H9 (cell line): ENCODE results near the gene IFIT1B. TPM values are rescaled to one million over a fixed set of nuclear protein-coding genes. Genes with fewer than 3 reads are reported as not detected.

Experiments used
- DNase-seq: peaks from one replicate; pipeline ENCODE4 v3.0.0-alpha.2; 2017
- H2AFZ ChIP-seq: one replicate; pipeline ENCODE4 v1.6.1; 2013; ENCODE audit warnings: mild to moderate bottlenecking, low read length, control low read depth, moderate library complexity
- H2AK5ac ChIP-seq: 2 replicates; pipeline ENCODE4 v1.6.1; 2013; ENCODE audit warnings: low read length, control low read depth, mixed read lengths; ENCODE audit not compliant: insufficient read length
- H2BK120ac ChIP-seq: one replicate; pipeline ENCODE4 v1.6.1; 2013; ENCODE audit warnings: low read depth, mild to moderate bottlenecking, low read length, control low read depth, inconsistent platforms; ENCODE audit not compliant: poor library complexity, severe bottlenecking
- H2BK12ac ChIP-seq: 2 replicates; pipeline ENCODE4 v1.6.1; 2013; ENCODE audit warnings: low read length, control low read depth, mixed read lengths, low read depth; ENCODE audit not compliant: insufficient read length
- H2BK15ac ChIP-seq: 2 replicates; pipeline ENCODE4 v1.6.1; 2013; ENCODE audit warnings: low read depth, low read length, control low read depth
- H2BK20ac ChIP-seq: one replicate; pipeline ENCODE4 v1.6.1; 2013; ENCODE audit warnings: low read depth, mild to moderate bottlenecking, low read length, control low read depth, inconsistent platforms; ENCODE audit not compliant: poor library complexity, severe bottlenecking
- H2BK5ac ChIP-seq: 2 replicates; pipeline ENCODE4 v1.6.1; 2013; ENCODE audit warnings: low read length, control low read depth, mixed read lengths; ENCODE audit not compliant: insufficient read length
- H3K14ac ChIP-seq: 2 replicates; pipeline ENCODE4 v1.6.1; 2013; ENCODE audit warnings: low read length, control low read depth; ENCODE audit not compliant: insufficient read depth
- H3K18ac ChIP-seq: 2 replicates; pipeline ENCODE4 v1.6.1; 2013; ENCODE audit warnings: low read depth, mild to moderate bottlenecking, mixed read lengths, low read length, control low read depth; ENCODE audit not compliant: insufficient read length
- H3K23ac ChIP-seq: 2 replicates; pipeline ENCODE4 v1.6.1; 2013; ENCODE audit warnings: low read length, control low read depth, mixed read lengths, low read depth; ENCODE audit not compliant: insufficient read length
- H3K23me2 ChIP-seq: 2 replicates; pipeline ENCODE4 v1.6.1; 2013; ENCODE audit warnings: low read depth, mild to moderate bottlenecking, mixed read lengths, low read length, control low read depth; ENCODE audit not compliant: insufficient read length, poor library complexity, severe bottlenecking
- H3K27ac ChIP-seq: 2 replicates; pipeline ENCODE4 v1.5.1; 2013; ENCODE audit warnings: low read length, control low read depth, mixed read lengths, low read depth; ENCODE audit not compliant: insufficient read length
- H3K27me3 ChIP-seq: 2 replicates; pipeline ENCODE4 v1.6.1; 2013; ENCODE audit warnings: low read length, control low read depth, inconsistent platforms; ENCODE audit not compliant: insufficient read depth
- H3K4ac ChIP-seq: 2 replicates; pipeline ENCODE4 v1.6.1; 2013; ENCODE audit warnings: low read depth, mild to moderate bottlenecking, control low read depth, inconsistent platforms, low read length, moderate library complexity
- H3K4me1 ChIP-seq: 2 replicates; pipeline ENCODE4 v1.6.1; 2013; ENCODE audit warnings: low read length, control low read depth, inconsistent platforms; ENCODE audit not compliant: insufficient read depth
- H3K4me2 ChIP-seq: 2 replicates; pipeline ENCODE4 v1.6.1; 2013; ENCODE audit warnings: low read length, control low read depth, mixed read lengths; ENCODE audit not compliant: insufficient read length, insufficient read depth
- H3K56ac ChIP-seq: 2 replicates; pipeline ENCODE4 v1.6.1; 2013; ENCODE audit warnings: low read depth, mild to moderate bottlenecking, mixed read lengths, low read length, control low read depth; ENCODE audit not compliant: insufficient read length
- H3K79me1 ChIP-seq: 2 replicates; pipeline ENCODE4 v1.6.1; 2013; ENCODE audit warnings: low read depth, mild to moderate bottlenecking, moderate library complexity, low read length, control low read depth, inconsistent platforms; ENCODE audit not compliant: insufficient read depth, poor library complexity, severe bottlenecking
- H3K79me2 ChIP-seq: 2 replicates; pipeline ENCODE4 v1.6.1; 2013; ENCODE audit warnings: low read length, control low read depth, inconsistent platforms; ENCODE audit not compliant: insufficient read depth
- H3K9ac ChIP-seq: 2 replicates; pipeline ENCODE4 v1.6.1; 2013; ENCODE audit warnings: low read length, control low read depth, mixed read lengths; ENCODE audit not compliant: insufficient read length; ENCODE audit errors: extremely low read depth
- H3K9me3 ChIP-seq: one replicate; pipeline ENCODE4 v1.6.1; 2013; ENCODE audit warnings: low read depth, low read length, inconsistent platforms; ENCODE audit not compliant: control insufficient read depth
- H3T11ph ChIP-seq: one replicate; pipeline ENCODE4 v1.6.1; 2013; ENCODE audit warnings: mild to moderate bottlenecking, low read length, control low read depth, inconsistent platforms
- H4K20me1 ChIP-seq: one replicate; pipeline ENCODE4 v1.6.1; 2013; ENCODE audit not compliant: control insufficient read depth, insufficient read length, insufficient read depth
- H4K5ac ChIP-seq: 2 replicates; pipeline ENCODE4 v1.6.1; 2013; ENCODE audit warnings: low read depth, mild to moderate bottlenecking, mixed read lengths, low read length, control low read depth; ENCODE audit not compliant: insufficient read length
- H4K8ac ChIP-seq: replicated peaks from 2 replicates; pipeline ENCODE4 v1.6.1; 2013; ENCODE audit warnings: low read length, control low read depth, mixed read lengths, low read depth; ENCODE audit not compliant: insufficient read length
- H4K91ac ChIP-seq: 2 replicates; pipeline ENCODE4 v1.6.1; 2013; ENCODE audit warnings: low read depth, mild to moderate bottlenecking, moderate library complexity, mixed read lengths, low read length, control low read depth; ENCODE audit not compliant: insufficient read length
- H3K27ac Mint-ChIP-seq, 3 experiments: 2 replicates in 2 of 3; 3 replicates in 1 of 3; pipeline ENCODE4 v1.8.0; 2020 to 2021; ENCODE audit warnings: mixed read lengths in 3 of 3, mild to moderate bottlenecking in 1 of 3, moderate library complexity in 1 of 3
- H3K27me3 Mint-ChIP-seq: 2 replicates; pipeline ENCODE4 v1.8.0; 2021; ENCODE audit warnings: low read depth, mild to moderate bottlenecking, moderate library complexity, mixed read lengths
- H3K36me3 Mint-ChIP-seq, 3 experiments: 2 replicates in 2 of 3; 3 replicates in 1 of 3; pipeline ENCODE4 v1.8.0; 2020 to 2021; ENCODE audit warnings: low read depth in 3 of 3, mixed read lengths in 3 of 3; ENCODE audit not compliant: insufficient read depth in 1 of 3
- H3K4me1 Mint-ChIP-seq, 2 experiments: 2 replicates each; pipeline ENCODE4 v1.8.0; 2020; ENCODE audit warnings: mixed read lengths in 2 of 2
- H3K4me3 Mint-ChIP-seq, 2 experiments: 2 replicates in 1 of 2; 3 replicates in 1 of 2; pipeline ENCODE4 v1.8.0; 2020 to 2021; ENCODE audit warnings: mild to moderate bottlenecking in 2 of 2, mixed read lengths in 2 of 2, moderate library complexity in 1 of 2
- H3K9me3 Mint-ChIP-seq, 2 experiments: 2 replicates in 1 of 2; 3 replicates in 1 of 2; pipeline ENCODE4 v1.8.0; 2020; ENCODE audit warnings: mild to moderate bottlenecking in 2 of 2, mixed read lengths in 2 of 2, moderate library complexity in 1 of 2
- WGBS: extraction: QIAGEN DNeasy Blood & Tissue Kit; methylation state at CpG from one replicate; pipeline ENCODE4 v1.1.7; 2013; ENCODE audit warnings: missing lambda C conversion rate, low lambda C conversion rate, mixed read lengths; ENCODE audit not compliant: insufficient read length; ENCODE audit errors: extremely low coverage; 5-methylcytosine and 5-hydroxymethylcytosine counted together
- total RNA-seq: library from RNA; stranded (reverse); gene quantifications from 2 replicates; pipeline ENCODE4 v1.2.1, GENCODE V29; 2021
- TF ChIP-seq, protein P1 (sequence below): fragments of 200-600 bp; sonication (generic); conservative IDR thresholded peaks from 3 replicates; pipeline ENCODE4 v1.8.0; 2021; ENCODE audit warnings: antibody characterized with exemption, mild to moderate bottlenecking

The IFIT1B gene
- total RNA-seq, 1 experiment from 2014 or later, result not detected

DNA sequence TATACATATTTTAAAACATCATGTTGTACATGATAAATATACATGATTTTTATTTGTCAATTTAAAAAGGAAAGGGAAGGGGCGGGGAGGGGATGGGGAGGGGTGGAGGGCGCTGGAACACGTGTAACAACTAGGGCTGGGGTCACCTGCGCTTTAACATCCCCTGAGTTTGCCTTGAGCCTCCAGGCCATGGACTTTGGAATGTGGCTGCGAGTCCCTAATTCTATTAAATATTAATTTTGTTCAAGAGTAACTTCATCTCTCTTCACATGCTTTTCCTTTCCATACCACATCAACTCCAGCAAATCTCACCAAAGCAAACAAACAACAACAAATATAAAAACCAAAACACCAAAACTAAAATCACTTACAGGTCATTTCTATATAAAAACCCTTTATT is 47.1 kb downstream of the IFIT1B start:
- TF ChIP-seq, protein P1, sequence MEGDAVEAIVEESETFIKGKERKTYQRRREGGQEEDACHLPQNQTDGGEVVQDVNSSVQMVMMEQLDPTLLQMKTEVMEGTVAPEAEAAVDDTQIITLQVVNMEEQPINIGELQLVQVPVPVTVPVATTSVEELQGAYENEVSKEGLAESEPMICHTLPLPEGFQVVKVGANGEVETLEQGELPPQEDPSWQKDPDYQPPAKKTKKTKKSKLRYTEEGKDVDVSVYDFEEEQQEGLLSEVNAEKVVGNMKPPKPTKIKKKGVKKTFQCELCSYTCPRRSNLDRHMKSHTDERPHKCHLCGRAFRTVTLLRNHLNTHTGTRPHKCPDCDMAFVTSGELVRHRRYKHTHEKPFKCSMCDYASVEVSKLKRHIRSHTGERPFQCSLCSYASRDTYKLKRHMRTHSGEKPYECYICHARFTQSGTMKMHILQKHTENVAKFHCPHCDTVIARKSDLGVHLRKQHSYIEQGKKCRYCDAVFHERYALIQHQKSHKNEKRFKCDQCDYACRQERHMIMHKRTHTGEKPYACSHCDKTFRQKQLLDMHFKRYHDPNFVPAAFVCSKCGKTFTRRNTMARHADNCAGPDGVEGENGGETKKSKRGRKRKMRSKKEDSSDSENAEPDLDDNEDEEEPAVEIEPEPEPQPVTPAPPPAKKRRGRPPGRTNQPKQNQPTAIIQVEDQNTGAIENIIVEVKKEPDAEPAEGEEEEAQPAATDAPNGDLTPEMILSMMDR, result no peak
- H3K9me3 ChIP-seq, result no peaks in the 10 kb centered on the region
- WGBS, result no CpG with 5 or more reads among the region's 5 CpGs
- no peaks in the 10 kb centered on the region for H3K79me2 ChIP-seq
- H3K79me1 ChIP-seq, result no peaks in the 10 kb centered on the region
- H3K9ac ChIP-seq, result no peak overlapping the region
- H2BK20ac ChIP-seq, result no peak overlapping the region
- Mint-ChIP-seq H3K9me3 (no peaks in the 10 kb centered on the region), H3K4me3 (no peak overlapping the region), H3K27ac (no peak overlapping the region), H3K4me1 (peaks cover 35% of the 10 kb centered on the region in 2 experiments), H3K27me3 (no peaks in the 10 kb centered on the region), H3K36me3 (no peaks in the 10 kb centered on the region)
- no peaks in the 10 kb centered on the region for H4K20me1 ChIP-seq
- H3K4me2 ChIP-seq, result no peak overlapping the region
- no peak overlapping the region for H2BK12ac ChIP-seq
- no peak overlapping the region for H2BK15ac ChIP-seq
- no peak overlapping the region for H4K8ac ChIP-seq
- H3K23me2 ChIP-seq, result no peaks in the 10 kb centered on the region
- no peaks in the 10 kb centered on the region for H3K27me3 ChIP-seq
- DNase-seq, result no peak
- H4K91ac ChIP-seq, result no peak overlapping the region
- H3K27ac ChIP-seq, result no peak overlapping the region
- no peak overlapping the region for H3K18ac ChIP-seq
- H2AK5ac ChIP-seq, result no peak overlapping the region
- no peak overlapping the region for H2BK5ac ChIP-seq
- H3K4ac ChIP-seq, result no peak overlapping the region
- H3K4me1 ChIP-seq, result no peaks in the 10 kb centered on the region
- H4K5ac ChIP-seq, result no peak overlapping the region
- H3K56ac ChIP-seq, result no peak overlapping the region
- no peak overlapping the region for H2BK120ac ChIP-seq
- no peak overlapping the region for H3T11ph ChIP-seq
- no peak overlapping the region for H3K14ac ChIP-seq
- no peak overlapping the region for H3K23ac ChIP-seq
- no peak overlapping the region for H2AFZ ChIP-seq
